Astrocyte (in vitro differentiated cells and primary cell): Measurements from ENCODE around the gene RAB40A.

Experiments
- CTCF ChIP-seq: IDR thresholded peaks from 2 replicates; pipeline ENCODE4 v1.5.1; 2011; ENCODE audit warnings: low read depth, mild to moderate bottlenecking, inconsistent platforms, low read length, moderate library complexity; ENCODE audit not compliant: insufficient read depth
- EZH2 ChIP-seq: IDR thresholded peaks from 2 replicates; pipeline ENCODE4 v1.6.1; 2012; ENCODE audit warnings: mild to moderate bottlenecking, low read length, inconsistent platforms; ENCODE audit not compliant: insufficient read depth

- TF ChIP-seq CTCF (no peak), EZH2 (no peak)
These were observed 35.6 kb upstream of the RAB40A start for GRCh38 chrX:103554687-103555424.
